AG09309 (cell line): ENCODE data around the gene NEAT1.

Source experiments
- DNase-seq: peaks from one replicate; pipeline ENCODE4 v3.0.0-alpha.2; 2010; ENCODE audit warnings: low read depth
- H3K4me3 ChIP-seq: 2 replicates; pipeline ENCODE4 v1.5.1; 2011; ENCODE audit warnings: mild to moderate bottlenecking, low read depth, low read length, moderate library complexity; ENCODE audit not compliant: control insufficient read depth
- TF ChIP-seq, protein P1 (sequence below): IDR thresholded peaks from 2 replicates; pipeline ENCODE4 v1.5.1; 2011; ENCODE audit warnings: mild to moderate bottlenecking, low read depth, low read length, inconsistent platforms; ENCODE audit not compliant: insufficient read depth, control insufficient read depth; ENCODE audit errors: missing control alignments

The NEAT1 gene

DNA sequence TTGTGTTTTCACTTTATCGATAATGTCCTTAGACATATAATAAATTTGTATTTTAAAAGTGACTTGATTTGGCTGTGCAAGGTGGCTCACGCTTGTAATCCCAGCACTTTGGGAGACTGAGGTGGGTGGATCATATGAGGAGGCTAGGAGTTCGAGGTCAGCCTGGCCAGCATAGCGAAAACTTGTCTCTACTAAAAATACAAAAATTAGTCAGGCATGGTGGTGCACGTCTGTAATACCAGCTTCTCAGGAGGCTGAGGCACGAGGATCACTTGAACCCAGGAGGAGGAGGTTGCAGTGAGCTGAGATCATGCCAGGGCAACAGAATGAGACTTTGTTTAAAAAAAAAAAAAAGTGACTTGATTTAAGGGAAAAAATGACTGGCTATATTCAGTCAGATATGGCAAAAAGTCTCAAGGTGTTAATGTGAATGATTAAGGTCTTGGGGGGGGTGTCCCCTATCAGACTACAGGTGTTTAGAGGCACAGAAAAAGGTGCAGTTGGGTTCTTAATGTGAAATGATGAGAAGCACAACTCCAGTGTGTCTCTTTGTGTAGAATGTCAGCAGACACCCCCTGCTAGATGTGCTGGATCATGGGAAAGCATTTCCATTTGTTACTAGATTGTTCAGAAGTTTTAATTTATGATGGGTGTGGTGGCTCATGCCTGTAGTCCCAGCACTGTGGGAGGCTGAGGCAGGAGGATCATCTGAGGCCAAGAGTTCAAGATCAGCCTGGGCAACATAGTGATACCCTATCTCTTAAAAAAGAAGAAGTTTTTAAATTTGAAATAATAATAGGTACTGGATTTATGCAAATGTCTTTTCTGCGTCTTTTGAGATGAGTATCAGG, 17.0 kb downstream of the NEAT1 start:
- TF ChIP-seq, protein P1, sequence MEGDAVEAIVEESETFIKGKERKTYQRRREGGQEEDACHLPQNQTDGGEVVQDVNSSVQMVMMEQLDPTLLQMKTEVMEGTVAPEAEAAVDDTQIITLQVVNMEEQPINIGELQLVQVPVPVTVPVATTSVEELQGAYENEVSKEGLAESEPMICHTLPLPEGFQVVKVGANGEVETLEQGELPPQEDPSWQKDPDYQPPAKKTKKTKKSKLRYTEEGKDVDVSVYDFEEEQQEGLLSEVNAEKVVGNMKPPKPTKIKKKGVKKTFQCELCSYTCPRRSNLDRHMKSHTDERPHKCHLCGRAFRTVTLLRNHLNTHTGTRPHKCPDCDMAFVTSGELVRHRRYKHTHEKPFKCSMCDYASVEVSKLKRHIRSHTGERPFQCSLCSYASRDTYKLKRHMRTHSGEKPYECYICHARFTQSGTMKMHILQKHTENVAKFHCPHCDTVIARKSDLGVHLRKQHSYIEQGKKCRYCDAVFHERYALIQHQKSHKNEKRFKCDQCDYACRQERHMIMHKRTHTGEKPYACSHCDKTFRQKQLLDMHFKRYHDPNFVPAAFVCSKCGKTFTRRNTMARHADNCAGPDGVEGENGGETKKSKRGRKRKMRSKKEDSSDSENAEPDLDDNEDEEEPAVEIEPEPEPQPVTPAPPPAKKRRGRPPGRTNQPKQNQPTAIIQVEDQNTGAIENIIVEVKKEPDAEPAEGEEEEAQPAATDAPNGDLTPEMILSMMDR = no peak
- no peak for DNase-seq
- no peak overlapping the region for H3K4me3 ChIP-seq

DNA sequence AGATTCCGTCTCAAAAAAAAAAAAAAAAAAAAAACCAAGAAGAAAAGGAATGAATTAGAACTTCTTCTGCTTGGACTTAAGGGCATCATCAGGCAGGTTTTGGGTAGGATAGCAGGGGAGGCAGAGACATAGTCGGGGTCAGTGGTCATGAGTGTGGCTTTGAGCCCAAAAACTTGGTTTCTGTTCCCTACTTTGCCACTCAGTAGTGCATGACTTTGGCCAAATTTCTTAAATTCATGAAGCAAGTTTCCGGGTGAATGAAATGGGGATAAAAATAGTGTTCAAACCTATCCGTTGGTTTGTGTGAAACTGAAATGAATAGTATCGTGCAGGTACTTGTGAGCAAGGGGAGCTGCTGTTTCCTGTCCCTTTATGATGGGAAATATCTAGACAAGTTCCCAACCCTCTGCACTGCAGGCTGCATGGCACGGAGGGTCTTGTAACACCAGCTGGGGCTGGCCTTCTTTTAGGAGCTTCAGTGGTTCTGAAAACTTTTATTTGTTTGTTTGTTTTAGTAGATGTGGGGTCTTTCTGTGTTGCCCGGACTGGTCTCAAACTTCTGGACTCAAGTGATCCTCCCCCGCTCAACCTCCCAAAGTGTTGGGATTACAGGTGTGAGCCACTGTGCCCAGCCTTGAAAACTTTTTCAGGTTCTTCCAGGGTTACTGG, 18.4 kb downstream of the NEAT1 start:
- TF ChIP-seq, protein P1 = no peak
- H3K4me3 ChIP-seq = no peak overlapping the region
- no peak for DNase-seq

DNA sequence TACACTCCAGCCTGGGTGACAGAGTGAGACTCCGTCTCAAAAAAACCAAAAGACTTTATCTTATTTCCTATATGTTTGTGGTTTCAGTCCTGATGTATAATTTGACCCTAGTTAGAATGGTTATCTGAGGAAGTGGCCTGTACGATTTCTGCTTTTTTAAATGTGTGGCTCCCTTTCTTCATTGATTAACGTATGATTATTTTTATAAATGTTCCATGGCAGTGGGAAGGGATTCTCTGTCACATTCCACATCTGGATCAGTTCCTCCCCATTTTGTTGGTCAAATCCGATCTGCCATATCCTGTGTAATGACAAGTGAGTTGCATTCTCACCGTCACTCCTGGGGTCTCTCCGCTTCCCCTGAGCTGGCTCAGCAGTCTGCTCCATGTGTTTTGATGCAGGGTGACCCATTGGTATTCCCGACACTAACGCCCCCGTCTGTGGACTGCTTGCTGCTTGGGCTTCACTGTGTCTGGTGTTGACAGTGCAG, 20.3 kb downstream of the NEAT1 start:
- DNase-seq = no peak
- TF ChIP-seq, protein P1 = no peak
- H3K4me3 ChIP-seq = no peak overlapping the region

DNA sequence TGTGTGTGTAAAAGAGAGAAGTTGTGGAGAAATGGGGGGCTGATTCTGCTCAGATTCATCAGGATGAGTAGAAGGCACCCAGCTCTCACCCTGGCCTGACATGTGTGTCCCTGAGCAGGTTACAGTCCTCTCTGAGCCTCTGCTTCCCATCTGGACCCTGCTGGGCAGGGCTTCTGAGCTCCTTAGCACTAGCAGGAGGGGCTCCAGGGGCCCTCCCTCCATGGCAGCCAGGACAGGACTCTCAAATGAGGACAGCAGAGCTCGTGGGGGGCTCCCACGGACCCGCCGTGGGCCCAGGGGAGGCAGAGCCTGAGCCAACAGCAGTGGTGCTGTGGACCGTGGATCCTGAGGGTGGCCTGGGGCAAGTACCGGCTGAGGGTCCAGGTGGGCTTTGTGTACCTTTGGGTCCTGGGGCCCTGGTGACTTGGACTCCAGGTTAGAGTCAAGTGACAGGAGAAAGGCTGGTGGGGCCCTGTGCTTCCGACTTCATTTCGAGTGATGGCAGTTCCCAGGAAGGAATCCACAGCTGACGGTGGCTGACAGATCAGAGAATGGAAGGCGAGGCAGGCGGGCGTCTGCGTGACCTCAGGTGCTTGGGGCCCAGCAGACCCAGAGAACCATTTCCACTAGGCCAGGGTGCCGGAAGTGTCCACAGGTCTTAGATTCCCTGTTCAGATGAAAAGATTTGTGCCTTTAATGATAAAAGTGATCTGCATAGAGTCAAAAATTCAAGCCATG, 21.9 kb downstream of the NEAT1 start:
- TF ChIP-seq, protein P1 = no peak
- H3K4me3 ChIP-seq = no peak overlapping the region
- no peak for DNase-seq

DNA sequence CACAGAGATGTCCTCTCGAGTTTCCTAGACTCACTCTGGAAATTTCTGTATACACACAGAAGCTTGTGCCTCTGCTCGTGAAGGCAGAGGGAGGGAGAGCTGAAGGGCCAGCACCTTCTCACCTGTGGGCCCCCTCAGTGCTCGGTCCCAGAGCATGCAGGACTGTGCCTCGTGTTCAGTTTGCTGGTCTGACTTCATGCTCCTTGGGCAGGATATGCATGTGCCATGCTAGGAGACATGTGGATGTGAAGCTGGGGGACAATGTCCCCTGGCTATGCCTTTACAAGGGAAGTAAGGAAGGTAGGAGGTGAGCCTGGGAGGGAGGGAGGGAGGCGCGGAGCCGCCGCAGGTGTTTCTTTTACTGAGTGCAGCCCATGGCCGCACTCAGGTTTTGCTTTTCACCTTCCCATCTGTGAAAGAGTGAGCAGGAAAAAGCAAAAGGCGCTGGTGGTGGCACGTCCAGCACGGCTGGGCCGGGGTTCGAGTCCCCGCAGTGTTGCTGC, 22.6 kb downstream of the NEAT1 start:
- no peak overlapping the region for H3K4me3 ChIP-seq
- TF ChIP-seq, protein P1 = no peak
- DNase-seq = no peak
